GM21381 (cell line): ENCODE data around the gene LRRC43.

Experiments used
- ATAC-seq: cut with Tn5 transposase; IDR thresholded peaks from one replicate; pipeline ENCODE4 v1.9.1; 2021; ENCODE audit warnings: mild to moderate bottlenecking, moderate library complexity; ENCODE audit not compliant: unreplicated experiment

LRRC43 gene

DNA sequence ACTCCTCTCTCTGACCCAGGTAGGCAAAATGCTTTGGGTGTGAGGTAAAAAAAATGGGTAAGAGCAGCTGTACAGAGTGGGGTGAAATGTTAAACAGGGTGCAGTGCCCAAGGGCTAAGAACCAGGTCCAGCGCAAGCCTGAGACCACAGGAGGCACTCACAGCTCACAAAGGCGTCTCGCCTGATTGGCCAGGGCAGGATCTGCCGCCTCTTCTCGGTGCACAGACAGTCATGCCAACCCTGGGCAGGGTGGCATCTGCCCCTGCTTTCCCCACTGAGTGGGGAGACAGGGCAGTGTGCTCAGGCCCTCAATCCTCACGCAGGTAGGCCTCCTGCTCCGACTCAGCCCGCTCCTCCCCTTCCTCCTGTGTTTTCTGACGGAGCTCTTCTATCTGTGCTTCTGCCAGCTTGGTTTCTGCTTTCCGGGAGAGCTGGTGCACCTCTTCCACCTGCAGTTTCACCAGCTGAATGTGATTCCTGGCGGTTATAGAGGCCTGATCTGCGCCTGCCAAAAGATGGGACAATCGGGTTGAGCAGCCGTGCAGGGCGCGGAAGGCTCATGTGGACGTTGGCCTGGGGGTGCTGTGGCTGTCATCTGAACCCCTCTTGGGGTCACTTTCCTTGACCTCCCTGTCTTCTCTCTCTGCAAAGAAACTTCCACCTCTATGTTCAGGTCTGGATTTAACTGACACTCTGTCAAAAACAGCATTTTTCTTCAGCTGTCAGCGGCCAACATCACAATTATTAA is 25.3 kb downstream of the LRRC43 start:
- ATAC-seq, result no peak

DNA sequence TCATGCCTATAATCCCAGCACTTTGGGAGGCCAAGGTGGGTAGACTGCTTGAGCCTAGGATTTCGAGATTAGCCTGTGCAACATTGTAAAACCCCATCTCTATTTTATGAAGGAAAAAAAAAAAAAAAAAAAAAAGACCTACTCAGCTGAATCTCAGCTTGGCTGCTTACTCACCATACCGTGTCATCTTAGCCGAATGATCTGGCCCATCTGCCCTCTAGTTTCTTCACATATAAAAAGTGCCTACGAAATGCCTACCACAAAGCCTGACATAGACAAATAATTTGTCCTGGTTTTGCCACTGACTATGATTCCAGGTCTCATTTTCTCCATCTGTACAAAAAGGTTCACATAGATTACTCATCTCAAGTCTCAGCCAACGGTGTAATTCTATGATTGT is 32.8 kb downstream of the LRRC43 start:
- no peak for ATAC-seq

DNA sequence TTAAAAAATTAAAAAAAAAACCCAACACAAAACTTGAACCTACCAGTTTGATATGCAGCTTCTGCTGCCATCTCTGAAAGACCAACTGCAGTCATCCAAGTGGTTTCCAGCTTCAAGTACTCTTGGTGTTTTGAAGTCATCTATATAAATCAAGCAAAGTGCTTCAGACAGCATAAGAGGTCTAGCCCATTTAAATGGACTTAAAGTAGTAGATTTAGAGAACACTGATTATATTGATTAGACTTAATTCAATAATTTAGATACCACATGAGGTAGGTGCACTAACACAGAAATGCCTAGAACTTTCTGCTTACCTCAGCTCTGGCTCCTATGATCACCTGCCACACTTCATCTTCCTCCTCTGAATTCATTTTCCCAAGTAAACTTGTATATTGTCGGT is 33.5 kb downstream of the LRRC43 start:
- ATAC-seq, result no peak

DNA sequence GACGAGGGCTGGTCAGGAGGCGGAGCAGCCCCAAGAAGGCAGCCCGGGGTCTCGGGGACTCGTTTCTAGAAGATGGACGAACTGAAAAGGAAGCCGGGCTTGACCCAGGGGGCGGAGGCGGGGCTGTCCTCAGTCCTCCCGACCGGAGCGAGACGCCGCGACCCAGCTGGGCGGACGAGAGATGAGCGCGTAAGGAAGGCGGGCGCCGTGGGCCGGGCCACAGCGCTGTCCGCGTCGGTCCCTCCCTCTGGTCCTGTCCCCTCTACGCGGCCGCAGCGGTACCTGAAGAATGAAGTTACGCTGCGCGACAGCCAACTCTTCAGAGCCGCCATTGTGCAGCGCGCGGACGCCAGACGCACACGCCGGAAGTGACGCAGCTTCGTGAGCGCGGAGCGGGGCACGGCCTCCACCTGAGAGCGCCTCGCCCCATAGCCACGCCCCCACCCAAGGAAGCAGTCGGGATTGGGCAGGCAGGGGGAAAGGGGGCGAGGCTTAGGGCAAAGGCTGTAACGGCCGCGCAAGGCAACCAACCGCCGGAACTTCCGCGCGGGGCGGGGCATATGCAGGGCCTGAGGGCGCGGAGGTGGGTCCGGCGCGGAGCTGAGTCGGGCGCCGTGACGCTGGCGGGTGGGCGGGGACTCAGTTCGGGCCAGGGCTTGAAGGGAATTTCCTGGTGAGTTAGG is 42.9 kb downstream of the LRRC43 start, which contains the start of gene DIABLO:
Gene DIABLO, minus strand, starts transcription at position 370 of the 683 bp plus-strand sequence. Its CDS starts 38 bp downstream, at position 332.
- peak; percentile 92 for ATAC-seq

DNA sequence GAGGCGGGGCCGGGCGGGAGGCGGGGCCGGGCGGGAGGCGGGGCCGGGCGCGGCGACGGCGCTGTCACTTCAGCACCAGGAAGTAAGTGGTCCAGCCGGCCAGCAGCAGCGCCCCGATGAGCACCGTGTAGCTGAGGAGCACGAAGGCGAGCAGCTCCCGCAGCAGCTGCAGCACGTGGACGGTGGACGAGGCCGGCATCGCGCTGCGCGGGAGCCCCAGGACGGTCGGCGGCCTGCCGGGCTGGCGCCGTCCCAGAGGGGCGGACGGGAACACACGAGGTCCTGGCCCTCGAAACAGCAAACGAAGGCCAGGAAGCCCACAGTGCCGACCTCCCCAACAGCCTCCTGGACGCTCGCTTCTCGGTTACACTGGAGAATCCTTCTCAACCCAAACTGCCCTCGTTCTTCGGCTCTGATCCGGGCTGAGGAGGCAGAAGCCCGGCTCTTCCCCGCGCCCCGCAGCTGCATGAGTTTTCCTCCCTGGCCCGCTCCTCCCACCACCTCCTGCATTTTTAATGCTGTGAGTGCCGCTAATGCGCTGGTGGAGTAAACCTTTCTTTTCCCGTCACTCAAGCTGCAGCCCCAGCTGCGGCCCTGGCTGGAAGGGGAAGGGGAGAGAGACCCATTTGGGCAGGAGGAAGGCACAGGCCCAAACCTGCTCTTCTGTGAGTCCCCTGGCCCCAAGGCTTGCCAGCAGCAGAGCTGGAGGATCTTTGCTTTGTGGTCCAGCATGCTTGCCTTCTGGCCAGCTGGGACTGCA is 43.6 kb downstream of the LRRC43 start:
- ATAC-seq, result no peak

DNA sequence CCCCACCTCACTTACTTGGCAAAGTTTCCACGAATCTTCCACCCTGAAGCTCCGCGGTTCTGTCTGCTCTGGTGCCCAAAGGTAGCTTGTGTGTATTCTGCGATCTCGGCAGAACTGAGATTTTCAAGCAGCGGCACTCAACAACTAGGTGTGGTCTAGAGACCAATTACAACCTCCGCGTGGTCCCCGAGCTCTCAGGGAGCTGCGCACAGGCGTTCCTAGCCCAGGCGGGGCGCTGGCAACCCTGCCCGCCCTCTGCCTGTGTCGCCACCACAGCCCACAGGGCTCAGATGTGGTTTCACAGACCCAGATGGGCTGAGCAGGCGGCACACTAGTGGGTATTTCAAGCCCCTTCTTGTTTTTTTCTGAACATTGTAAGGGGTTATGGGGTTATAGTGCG is 44.4 kb downstream of the LRRC43 start:
- no peak for ATAC-seq

DNA sequence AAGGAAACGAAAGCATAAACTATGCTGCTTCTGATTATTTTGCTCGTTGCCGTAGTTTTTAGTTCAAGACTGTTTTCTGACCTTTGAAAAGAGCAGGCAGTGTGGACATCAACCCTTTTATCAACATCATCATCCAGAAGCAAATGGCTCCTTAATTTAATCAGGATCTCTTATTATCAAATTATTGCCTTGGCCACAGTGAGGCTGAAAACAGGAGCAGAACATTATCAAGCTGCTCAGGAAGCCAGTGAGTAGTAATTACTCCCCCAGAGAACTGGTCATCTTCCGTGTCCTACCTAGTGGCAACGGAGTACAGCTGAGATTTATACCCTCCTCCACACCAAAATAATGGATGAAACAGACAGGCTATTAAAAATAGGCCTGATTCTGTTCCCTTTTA is 45.2 kb downstream of the LRRC43 start:
- ATAC-seq, result no peak

DNA sequence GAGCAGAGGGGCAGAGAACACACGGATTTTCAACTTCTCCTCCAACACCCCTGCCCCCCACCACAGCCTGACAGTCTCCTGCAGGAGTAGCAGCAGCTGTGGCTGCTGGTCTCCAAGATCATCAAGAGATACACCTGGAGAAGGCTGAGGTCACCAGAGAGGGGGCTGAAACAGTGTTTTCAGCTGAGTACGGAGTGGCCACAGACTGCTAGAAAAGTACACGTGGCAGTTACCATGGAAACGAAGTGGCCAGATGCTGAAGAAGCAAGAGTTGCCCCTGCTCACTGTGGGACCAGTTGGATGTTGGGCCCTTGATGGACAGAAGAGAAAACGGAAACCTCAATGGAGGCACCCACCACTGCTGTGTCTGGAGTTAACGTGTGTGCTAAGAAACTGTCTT is 47.9 kb downstream of the LRRC43 start:
- no peak for ATAC-seq

DNA sequence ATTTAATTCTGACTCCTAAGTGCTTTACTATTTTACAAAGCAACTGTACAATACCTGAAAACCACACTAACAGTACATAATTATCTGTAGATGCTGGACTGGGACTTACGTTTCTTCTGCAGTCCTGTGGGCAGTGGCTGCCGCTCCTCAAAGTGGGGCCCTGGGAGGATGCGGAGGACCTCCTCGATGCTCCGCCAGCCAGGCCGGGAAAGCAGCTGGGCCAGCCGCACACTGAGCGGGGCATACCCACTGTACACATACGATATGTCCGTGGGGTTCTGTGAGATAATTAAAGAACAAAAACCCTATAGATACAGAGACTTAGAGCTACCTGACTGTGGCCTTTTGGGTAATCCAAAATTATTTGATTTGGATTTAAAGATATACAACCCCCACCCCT is 49.8 kb downstream of the LRRC43 start:
- no peak for ATAC-seq

DNA sequence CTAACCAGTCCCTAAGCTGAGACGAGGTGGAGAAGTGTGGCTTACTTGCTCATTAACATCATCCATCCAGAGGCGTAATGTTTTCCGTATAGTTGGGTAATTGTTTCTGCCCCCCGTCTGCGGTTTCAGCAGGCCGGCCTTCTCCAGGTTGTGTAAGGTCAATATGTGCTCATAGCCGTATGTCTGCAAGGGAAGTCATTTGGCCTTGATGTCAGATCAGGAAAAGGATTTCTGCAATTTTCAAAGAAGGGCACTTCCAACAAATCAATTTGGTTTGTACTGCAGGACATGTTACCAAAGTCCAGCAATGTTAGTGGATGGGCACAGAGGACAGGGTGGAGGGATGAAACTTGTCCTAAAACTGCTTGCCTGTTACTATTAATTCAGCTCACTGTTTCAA is 52.8 kb downstream of the LRRC43 start:
- ATAC-seq, result no peak

DNA sequence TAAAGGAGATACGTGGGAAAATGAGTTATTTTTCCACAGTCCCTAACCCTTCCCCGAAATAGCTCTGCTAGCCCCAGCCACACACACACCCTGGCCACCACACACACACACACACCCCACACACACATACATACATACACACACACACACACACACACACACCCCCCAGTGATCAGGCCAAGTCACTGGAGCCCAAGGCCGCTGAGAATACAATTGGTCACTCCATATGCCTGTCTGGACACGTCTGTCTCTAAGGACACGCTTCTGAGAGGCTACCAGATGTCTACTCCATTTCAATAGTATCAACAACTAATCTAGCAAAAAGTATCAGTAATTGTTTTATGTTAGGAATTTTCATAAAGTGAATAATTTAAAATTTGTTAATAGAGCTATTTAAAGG is 55.9 kb downstream of the LRRC43 start:
- no peak for ATAC-seq

DNA sequence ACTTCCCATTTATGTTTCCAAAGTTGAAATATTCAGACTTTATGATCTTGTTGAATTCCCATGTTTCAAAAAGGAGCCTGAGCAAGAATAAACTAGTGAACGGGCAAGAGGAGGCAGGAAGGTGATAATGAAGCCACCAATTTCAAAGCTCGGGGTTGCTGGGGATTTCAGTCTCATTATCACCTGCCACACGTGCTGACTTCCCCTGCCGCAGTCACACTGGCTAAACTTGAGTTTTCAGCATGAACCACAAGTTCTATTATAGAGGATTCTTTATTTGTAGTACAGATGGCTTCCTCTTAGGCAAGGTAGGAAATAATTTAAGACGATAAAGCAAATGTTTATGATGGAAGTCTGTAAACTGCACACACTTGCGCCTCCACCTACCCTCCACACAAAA is 61.0 kb downstream of the LRRC43 start:
- ATAC-seq, result no peak

DNA sequence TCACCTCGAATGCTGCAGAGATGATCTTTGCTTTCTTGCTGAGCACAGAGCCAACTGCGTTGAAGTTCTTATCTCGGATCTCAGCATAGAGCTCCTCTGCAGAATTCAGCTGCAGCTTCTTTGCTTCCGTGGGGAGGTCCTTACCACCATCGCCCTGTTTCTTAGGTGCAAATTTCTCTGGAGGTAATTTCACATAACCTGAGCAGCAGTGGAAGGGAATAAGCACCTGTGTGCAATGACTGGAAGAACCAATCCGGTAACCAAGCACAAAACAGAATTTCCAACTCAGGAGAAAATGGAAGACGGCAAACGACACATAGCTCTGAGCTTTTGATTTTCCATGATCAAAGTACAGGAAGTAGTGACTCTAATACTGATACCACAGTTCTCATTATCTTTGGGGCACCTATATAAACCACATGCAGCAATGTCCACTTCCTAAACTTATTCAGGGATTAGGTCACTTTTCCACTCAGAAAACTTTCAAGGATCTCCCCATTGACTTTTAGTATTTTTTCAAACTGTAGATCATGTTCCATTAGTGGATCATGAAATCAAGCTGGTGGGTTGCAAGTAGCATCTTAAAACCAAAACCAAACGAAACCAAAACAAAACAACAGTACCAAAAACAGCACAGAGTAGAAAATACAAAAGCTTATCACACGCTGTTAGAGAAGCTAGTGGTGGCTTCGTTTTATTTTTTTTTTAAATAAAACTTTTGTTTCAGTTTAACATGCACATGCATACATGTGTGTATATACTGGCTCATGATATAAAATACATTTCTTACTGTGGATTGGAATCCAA is 61.8 kb downstream of the LRRC43 start:
- ATAC-seq, result no peak

DNA sequence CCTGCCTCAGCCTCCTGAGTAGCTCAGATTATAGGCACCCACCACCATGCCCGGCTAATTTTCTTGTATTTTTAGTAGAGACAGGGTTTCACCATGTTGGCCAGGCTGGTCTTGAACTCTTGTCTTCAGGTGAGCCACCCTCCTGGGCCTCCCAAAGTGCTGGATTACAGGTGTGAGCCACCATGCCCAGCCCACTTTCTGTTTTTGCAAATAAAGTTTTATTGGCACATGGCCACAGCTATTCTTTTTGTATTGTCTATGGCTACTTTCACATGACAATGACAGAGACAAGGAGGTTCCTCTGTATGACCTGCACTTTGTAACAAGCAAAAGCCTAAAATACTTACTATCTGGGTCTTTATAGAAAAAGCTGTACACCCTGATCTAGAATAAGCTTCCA is 62.6 kb downstream of the LRRC43 start:
- ATAC-seq, result no peak

DNA sequence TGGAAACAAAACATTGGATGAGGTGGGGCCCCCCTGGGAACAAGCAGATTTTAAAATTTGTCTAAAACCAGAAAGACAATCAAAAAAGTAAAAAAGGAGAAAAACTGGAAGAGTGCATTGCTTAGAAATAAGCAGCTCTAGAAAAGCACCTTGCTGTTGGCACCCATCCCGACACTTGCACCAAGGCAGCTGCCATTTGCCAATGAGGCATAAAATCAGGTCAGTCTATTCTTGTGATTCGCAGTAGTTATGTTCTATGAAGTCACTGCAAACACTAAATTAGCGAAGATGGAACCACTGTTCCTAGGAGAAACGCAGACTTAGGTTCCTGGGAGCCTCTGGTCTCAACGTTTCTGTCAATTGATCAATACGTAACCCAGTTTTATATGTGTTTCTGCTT is 67.1 kb downstream of the LRRC43 start:
- no peak for ATAC-seq

DNA sequence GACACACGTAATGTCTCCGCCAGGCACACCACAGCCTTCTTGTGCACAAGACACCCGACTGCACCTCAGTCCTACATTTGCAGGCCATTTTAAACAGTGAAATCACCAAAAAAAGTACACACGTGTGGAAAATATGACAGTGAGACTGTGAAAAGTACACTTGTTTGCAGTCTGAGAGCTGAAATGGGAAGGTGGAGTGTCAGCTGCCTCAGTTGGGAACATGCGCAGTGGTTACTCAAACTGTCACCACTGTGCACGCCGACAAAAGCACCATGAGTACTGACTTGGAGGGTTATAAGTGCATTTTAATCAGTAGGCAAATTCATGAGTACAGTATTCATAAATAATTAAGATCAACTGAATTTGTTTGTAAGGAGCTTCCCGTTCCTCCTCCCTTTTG is 67.6 kb downstream of the LRRC43 start:
- no peak for ATAC-seq
